Measurements from ENCODE around the gene ITPR1. TPM values are rescaled to one million over a fixed set of nuclear protein-coding genes. Genes with fewer than 3 reads are reported as not detected.
"Not testable (repeated sequence)": the region's sequence is repeated elsewhere in the genome, so short reads cannot be mapped to it uniquely, and the experiment has no call there.

The ITPR1 gene
- 10 to 100 TPM in 1 of 2 donors, 1 to 10 TPM in 1; 7.0 to 18.2 TPM for total RNA-seq

GRCh38 chr3:4493014-4493940 lies at the start of gene ITPR1:
Gene ITPR1, plus strand, starts transcription at chr3:4493348. Its CDS starts 23,144 bp downstream, at chr3:4516492.
- intact Hi-C loops (cut with DNase I): no loop called here
- peak within 1 kb of the TSS; percentile 63 for H3K27ac ChIP-seq
- TF ChIP-seq, protein P1, sequence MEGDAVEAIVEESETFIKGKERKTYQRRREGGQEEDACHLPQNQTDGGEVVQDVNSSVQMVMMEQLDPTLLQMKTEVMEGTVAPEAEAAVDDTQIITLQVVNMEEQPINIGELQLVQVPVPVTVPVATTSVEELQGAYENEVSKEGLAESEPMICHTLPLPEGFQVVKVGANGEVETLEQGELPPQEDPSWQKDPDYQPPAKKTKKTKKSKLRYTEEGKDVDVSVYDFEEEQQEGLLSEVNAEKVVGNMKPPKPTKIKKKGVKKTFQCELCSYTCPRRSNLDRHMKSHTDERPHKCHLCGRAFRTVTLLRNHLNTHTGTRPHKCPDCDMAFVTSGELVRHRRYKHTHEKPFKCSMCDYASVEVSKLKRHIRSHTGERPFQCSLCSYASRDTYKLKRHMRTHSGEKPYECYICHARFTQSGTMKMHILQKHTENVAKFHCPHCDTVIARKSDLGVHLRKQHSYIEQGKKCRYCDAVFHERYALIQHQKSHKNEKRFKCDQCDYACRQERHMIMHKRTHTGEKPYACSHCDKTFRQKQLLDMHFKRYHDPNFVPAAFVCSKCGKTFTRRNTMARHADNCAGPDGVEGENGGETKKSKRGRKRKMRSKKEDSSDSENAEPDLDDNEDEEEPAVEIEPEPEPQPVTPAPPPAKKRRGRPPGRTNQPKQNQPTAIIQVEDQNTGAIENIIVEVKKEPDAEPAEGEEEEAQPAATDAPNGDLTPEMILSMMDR (IDR thresholded peaks at IDR 0.05): no peak
- no peaks in the 10 kb centered on the region for H3K9me3 ChIP-seq
- peak within 1 kb of the TSS; percentile 57 to 65 for H3K9ac ChIP-seq (ENCODE audit: low read depth in 2 of 2, low read length in 2 of 2)
- peak within 1 kb of the TSS; percentile 61 for H3K4me3 ChIP-seq
- no peaks in the 10 kb centered on the region for H3K27me3 ChIP-seq
- peaks cover 9% of the 10 kb centered on the region for H3K4me1 ChIP-seq
- H3K36me3 ChIP-seq: no peaks in the 10 kb centered on the region
- peak; percentile 98 for DNase-seq

DNA sequence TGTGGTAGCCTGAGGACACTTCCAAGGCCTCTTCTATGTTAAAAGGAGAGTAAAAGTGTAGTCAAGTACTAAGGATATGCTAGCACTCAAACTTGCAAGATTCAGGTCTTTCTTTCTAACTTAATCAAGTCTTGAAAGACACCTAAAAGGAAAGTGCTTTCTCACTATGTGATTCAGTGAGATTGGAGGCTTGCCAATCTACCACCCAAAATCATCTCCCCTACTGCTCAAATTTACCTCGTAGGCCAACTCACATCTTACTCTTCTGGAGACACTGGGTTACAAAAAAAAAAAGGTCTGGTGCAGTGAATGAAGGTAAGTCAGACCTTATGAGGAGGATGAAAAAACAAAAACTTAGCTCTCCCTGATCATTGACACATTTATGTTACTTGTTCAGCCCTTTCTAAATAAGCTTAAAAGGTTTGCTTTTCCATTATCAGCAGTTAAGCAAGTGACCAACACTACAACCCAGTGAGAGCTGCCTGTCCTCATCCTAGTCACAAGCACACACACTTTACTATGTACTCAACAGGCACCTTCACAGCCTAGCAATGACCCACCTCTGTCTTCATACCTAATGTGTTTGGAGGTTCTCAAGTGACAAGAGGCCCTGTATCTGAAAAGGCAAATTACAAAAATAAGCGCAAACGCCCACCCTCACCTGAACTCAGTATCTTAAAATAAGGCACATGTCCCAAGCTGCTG lies 45.7 kb upstream of the ITPR1 start:
- Histone ChIP-seq H3K27ac (no peak overlapping the region), H3K4me3 (no peak overlapping the region), H3K36me3 (no peaks in the 10 kb centered on the region), H3K27me3 (no peaks in the 10 kb centered on the region), H3K9me3 (no peaks in the 10 kb centered on the region), H3K4me1 (no peaks in the 10 kb centered on the region), H3K9ac (ENCODE audit: low read depth in 2 of 2, low read length in 2 of 2) (no peak overlapping the region)
- no peak for DNase-seq
- TF ChIP-seq, protein P1 (IDR thresholded peaks at IDR 0.05): no peak
- intact Hi-C loops (cut with DNase I): no loop called here

- Histone ChIP-seq H3K9me3 (no peaks in the 10 kb centered on the region), H3K4me1 (no peaks in the 10 kb centered on the region), H3K27me3 (no peaks in the 10 kb centered on the region), H3K36me3 (no peaks in the 10 kb centered on the region), H3K4me3 (no peak overlapping the region), H3K27ac (no peak overlapping the region), H3K9ac (ENCODE audit: low read depth in 2 of 2, low read length in 2 of 2) (no peak overlapping the region)
- TF ChIP-seq, protein P1 (IDR thresholded peaks at IDR 0.05): no peak
- DNase-seq: no peak
- intact Hi-C loops (cut with DNase I): no loop called here
Measured at GRCh38 chr3:4448187-4448586, 45.0 kb upstream of the ITPR1 start.

- intact Hi-C loops (cut with DNase I): no loop called here
- Histone ChIP-seq H3K4me1 (no peaks in the 10 kb centered on the region), H3K9ac (ENCODE audit: low read depth in 2 of 2, low read length in 2 of 2) (no peak overlapping the region), H3K27me3 (no peaks in the 10 kb centered on the region), H3K36me3 (no peaks in the 10 kb centered on the region), H3K4me3 (no peak overlapping the region), H3K9me3 (no peaks in the 10 kb centered on the region), H3K27ac (no peak overlapping the region)
- no peak for DNase-seq
- TF ChIP-seq, protein P1 (IDR thresholded peaks at IDR 0.05): no peak
Measured at GRCh38 chr3:4449043-4449805, 43.9 kb upstream of the ITPR1 start.

DNA sequence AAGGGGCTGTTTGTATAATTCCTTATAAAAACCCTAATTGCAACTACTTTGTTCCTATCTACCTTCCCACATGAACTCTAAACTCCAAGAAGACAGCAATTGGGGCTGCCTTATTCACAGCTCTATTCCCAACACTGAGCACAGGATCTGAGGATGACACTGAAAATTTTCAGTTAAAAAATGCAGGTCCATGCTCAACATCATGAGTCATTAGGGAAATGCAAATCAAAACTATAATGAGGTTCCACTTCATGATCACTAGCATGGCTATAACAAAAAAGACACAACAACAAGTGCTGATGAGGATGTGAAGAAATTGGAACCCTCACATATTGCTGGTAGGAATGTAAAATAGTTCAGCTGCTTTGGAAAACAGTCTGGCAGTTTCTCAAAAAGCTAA lies 39.0 kb upstream of the ITPR1 start:
- no peak for DNase-seq
- Histone ChIP-seq H3K36me3 (no peaks in the 10 kb centered on the region), H3K27ac (no peak overlapping the region), H3K4me3 (no peak overlapping the region), H3K4me1 (no peaks in the 10 kb centered on the region), H3K9ac (ENCODE audit: low read depth in 2 of 2, low read length in 2 of 2) (no peak overlapping the region), H3K9me3 (no peaks in the 10 kb centered on the region), H3K27me3 (no peaks in the 10 kb centered on the region)
- TF ChIP-seq, protein P1 (IDR thresholded peaks at IDR 0.05): no peak
- intact Hi-C loops (cut with DNase I): no loop called here

GRCh38 chr3:4456780-4457179 lies 36.4 kb upstream of the ITPR1 start:
- H3K27ac ChIP-seq; H3K9ac ChIP-seq (ENCODE audit: low read depth in 2 of 2, low read length in 2 of 2); H3K9me3 ChIP-seq; H3K4me3 ChIP-seq; H3K4me1 ChIP-seq; H3K36me3 ChIP-seq; H3K27me3 ChIP-seq; DNase-seq; intact Hi-C loops (cut with DNase I): not testable (repeated sequence)
